ENCODE data around the gene QRFP.

QRFP gene

GRCh38 chr9:130938652-130939404 is 42.2 kb upstream of the QRFP start, which contains the start of gene FIBCD1:
FIBCD1 (minus strand) TSS chr9:130939247; CDS start chr9:130938607, 640 bp downstream.
- no peak within 1 kb of the TSS for H3K27ac ChIP-seq (ENCODE audit: low read length)
- H3K36me3 ChIP-seq (ENCODE audit: insufficient read depth, low read depth, low read length) = no peaks in the 10 kb centered on the region
- H3K9me3 ChIP-seq (ENCODE audit: insufficient read depth, low read depth, low read length) = no peaks in the 10 kb centered on the region
- H3K4me3 ChIP-seq (ENCODE audit: low read length) = peak within 1 kb of the TSS; percentile 76
- H3K4me1 ChIP-seq (ENCODE audit: insufficient read depth, low read length) = peaks cover 13% of the 10 kb centered on the region; the same call in 1 of the 2 replicates
- H3K27me3 ChIP-seq (ENCODE audit: insufficient read depth, low read length) = peaks cover 61% of the 10 kb centered on the region
- no peak within 1 kb of the TSS for H3K9ac ChIP-seq (ENCODE audit: low read depth, low read length)

DNA sequence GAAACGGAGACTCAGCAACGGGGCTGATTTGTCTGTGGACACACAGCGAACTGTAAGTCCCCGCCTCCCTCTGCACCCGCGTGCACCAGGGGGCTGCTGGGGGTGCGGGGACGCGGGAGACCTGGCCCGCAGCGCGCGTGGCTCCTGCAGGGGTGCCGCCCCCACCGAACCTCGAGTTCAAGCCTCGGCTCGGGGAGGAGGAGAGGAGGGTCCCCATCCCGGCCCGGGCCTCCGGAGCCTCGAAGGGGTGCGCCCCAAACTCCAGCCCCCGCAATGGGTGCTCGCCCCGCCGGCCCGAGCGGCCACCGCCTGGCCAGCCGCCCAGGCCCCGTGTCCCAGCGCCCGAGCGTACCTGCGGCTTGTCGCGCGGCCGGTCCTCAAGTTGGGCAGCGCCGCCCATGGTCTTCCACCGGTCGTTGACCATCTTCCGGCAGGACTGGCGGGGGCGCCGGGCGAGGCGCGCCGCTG is 41.6 kb upstream of the QRFP start:
- no peak overlapping the region for H3K9ac ChIP-seq (ENCODE audit: low read depth, low read length)
- no peaks in the 10 kb centered on the region for H3K36me3 ChIP-seq (ENCODE audit: insufficient read depth, low read depth, low read length)
- no peak overlapping the region for H3K27ac ChIP-seq (ENCODE audit: low read length)
- peaks cover 15% of the 10 kb centered on the region; the same call in 1 of the 2 replicates for H3K4me1 ChIP-seq (ENCODE audit: insufficient read depth, low read length)
- no peaks in the 10 kb centered on the region for H3K9me3 ChIP-seq (ENCODE audit: insufficient read depth, low read depth, low read length)
- peaks cover 61% of the 10 kb centered on the region for H3K27me3 ChIP-seq (ENCODE audit: insufficient read depth, low read length)
- H3K4me3 ChIP-seq (ENCODE audit: low read length) = peak overlapping the region; percentile 51; the same call in 1 of the 2 replicates

DNA sequence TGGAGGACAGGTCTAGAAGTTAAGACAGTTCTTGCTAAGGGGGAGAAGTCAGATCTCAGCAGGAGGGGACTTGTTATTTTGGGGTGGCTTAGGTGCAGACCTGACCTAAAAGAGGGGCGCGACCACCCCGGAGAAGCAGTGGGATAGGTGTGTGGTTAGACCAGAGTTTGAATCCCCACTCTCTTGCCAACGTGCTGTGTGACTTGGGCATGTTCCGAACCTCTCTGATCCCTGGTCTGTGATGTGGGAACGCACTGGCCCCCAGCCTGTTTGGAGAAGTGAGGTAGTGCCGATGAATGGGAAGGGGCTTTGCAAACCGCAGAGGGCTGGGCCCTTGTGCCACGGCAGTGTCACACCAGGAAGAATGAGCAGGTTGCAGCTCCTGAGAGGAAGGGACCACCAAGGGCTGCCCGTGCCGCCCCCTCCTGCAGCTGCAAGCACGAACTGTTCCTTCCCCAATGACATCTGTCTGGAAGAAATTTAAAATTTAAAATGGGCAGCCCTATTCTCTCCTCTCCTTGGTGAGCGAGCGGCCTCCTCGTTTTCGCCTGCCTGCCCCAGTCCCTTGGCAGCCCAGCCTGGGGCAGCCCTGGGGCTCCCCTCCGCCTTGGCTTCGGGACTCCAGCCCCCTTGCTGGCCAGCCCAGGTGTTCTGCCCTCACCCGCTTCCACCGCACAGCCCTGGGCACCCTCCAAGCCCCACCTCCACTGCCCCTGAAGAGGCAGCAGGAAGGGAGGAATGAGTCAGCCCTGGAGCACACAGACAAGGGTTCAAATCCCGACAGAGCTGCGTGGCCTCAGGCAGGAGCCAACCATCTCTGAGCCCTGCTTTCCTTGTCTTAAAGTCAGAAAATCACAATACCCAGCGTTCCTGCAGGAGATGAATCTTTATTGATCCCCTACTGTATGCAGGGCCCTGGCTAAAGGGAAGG is 40.8 kb upstream of the QRFP start:
- no peaks in the 10 kb centered on the region for H3K9me3 ChIP-seq (ENCODE audit: insufficient read depth, low read depth, low read length)
- peak overlapping the region; percentile 51; the same call in 1 of the 2 replicates for H3K4me3 ChIP-seq (ENCODE audit: low read length)
- H3K4me1 ChIP-seq (ENCODE audit: insufficient read depth, low read length) = peaks cover 19% of the 10 kb centered on the region; the same call in 1 of the 2 replicates
- H3K36me3 ChIP-seq (ENCODE audit: insufficient read depth, low read depth, low read length) = no peaks in the 10 kb centered on the region
- H3K27me3 ChIP-seq (ENCODE audit: insufficient read depth, low read length) = peaks cover 57% of the 10 kb centered on the region
- H3K9ac ChIP-seq (ENCODE audit: low read depth, low read length) = no peak overlapping the region
- no peak overlapping the region for H3K27ac ChIP-seq (ENCODE audit: low read length)

GRCh38 chr9:130936285-130937117 is 39.9 kb upstream of the QRFP start:
- H3K9me3 ChIP-seq (ENCODE audit: insufficient read depth, low read depth, low read length) = no peaks in the 10 kb centered on the region
- H3K27me3 ChIP-seq (ENCODE audit: insufficient read depth, low read length) = peaks cover 48% of the 10 kb centered on the region
- H3K9ac ChIP-seq (ENCODE audit: low read depth, low read length) = no peak overlapping the region
- H3K27ac ChIP-seq (ENCODE audit: low read length) = no peak overlapping the region
- H3K4me3 ChIP-seq (ENCODE audit: low read length) = no peak overlapping the region
- H3K4me1 ChIP-seq (ENCODE audit: insufficient read depth, low read length) = peaks cover 19% of the 10 kb centered on the region; the same call in 1 of the 2 replicates
- no peaks in the 10 kb centered on the region for H3K36me3 ChIP-seq (ENCODE audit: insufficient read depth, low read depth, low read length)

- peaks cover 19% of the 10 kb centered on the region; the same call in 1 of the 2 replicates for H3K4me1 ChIP-seq (ENCODE audit: insufficient read depth, low read length)
- H3K9me3 ChIP-seq (ENCODE audit: insufficient read depth, low read depth, low read length) = no peaks in the 10 kb centered on the region
- H3K27me3 ChIP-seq (ENCODE audit: insufficient read depth, low read length) = peaks cover 40% of the 10 kb centered on the region
- no peak overlapping the region for H3K27ac ChIP-seq (ENCODE audit: low read length)
- H3K9ac ChIP-seq (ENCODE audit: low read depth, low read length) = no peak overlapping the region
- H3K36me3 ChIP-seq (ENCODE audit: insufficient read depth, low read depth, low read length) = no peaks in the 10 kb centered on the region
- H3K4me3 ChIP-seq (ENCODE audit: low read length) = no peak overlapping the region
Observed at GRCh38 chr9:130935648-130936271, 39.1 kb upstream of the QRFP start.

DNA sequence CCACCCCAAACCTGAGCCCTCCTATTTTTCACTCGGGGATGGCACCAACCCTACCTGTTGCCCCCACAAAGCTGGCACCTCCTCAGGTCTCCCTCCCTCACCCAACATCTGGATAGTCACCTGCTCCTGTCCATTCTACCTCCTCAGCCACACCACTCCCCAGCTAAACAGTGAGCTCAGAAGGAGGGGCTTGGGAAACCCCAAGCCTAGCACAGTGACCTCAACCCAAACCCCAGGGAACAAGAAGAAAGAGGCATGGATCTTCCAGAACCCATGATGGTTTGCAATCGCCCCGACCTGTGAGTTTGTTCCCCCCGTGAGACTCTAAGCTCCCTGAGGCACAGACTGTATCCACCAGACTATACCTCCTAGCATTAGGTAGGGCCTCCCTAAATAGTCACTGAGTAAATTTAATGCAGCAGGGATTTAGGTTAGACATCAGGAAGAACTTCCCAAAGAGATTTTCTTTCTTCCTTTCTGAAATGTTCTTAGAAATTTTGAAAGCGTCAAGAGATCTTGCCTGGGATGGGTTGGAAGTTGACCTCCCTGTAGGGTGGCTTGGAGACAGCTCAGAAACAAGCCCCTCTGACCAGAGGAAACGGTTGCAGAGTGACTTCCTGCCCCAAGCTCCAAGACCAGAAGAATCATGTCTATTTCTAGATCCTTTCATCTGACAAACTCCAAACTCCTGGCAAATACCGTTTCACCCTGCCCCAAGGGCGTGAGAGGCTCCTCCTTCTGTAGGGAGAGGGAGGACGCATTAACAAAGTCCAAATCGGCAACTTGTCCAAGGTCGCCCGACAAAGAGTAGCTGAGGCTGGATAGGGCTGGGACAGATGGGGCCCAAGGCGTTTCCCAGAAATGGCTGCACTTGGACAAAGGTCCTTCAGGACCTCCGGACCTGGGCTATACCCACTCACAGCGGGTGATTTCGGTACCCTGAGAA is 38.4 kb upstream of the QRFP start:
- H3K4me1 ChIP-seq (ENCODE audit: insufficient read depth, low read length) = peaks cover 19% of the 10 kb centered on the region; the same call in 1 of the 2 replicates
- H3K27ac ChIP-seq (ENCODE audit: low read length) = no peak overlapping the region
- no peaks in the 10 kb centered on the region for H3K36me3 ChIP-seq (ENCODE audit: insufficient read depth, low read depth, low read length)
- no peaks in the 10 kb centered on the region for H3K9me3 ChIP-seq (ENCODE audit: insufficient read depth, low read depth, low read length)
- H3K9ac ChIP-seq (ENCODE audit: low read depth, low read length) = no peak overlapping the region
- no peak overlapping the region for H3K4me3 ChIP-seq (ENCODE audit: low read length)
- H3K27me3 ChIP-seq (ENCODE audit: insufficient read depth, low read length) = peaks cover 32% of the 10 kb centered on the region

DNA sequence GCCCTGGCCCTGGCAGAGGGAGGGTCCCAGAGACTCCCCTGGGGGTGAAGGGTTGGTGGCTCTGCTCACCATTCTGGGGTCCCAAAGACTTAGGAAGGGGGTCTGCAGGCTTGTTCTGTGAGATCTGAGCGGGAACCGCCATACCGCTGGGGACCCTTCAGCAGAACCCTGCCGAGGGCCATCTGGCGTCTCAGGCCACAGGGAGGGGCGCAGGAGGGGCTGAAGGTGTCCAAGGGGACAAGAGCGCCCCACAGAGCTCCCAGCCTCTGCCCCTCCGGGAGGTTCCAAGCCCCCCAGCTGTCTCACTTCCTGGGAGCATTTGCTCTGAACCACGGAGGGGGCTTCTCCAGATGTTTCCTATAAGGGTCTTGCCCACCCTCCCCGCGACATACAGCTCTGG is 37.6 kb upstream of the QRFP start:
- Histone ChIP-seq H3K9ac (ENCODE audit: low read depth, low read length) (no peak overlapping the region), H3K9me3 (ENCODE audit: insufficient read depth, low read depth, low read length) (no peaks in the 10 kb centered on the region), H3K4me3 (ENCODE audit: low read length) (no peak overlapping the region), H3K27me3 (ENCODE audit: insufficient read depth, low read length) (peaks cover 25% of the 10 kb centered on the region), H3K4me1 (ENCODE audit: insufficient read depth, low read length) (peaks cover 19% of the 10 kb centered on the region; the same call in 1 of the 2 replicates), H3K36me3 (ENCODE audit: insufficient read depth, low read depth, low read length) (no peaks in the 10 kb centered on the region), H3K27ac (ENCODE audit: low read length) (no peak overlapping the region)

DNA sequence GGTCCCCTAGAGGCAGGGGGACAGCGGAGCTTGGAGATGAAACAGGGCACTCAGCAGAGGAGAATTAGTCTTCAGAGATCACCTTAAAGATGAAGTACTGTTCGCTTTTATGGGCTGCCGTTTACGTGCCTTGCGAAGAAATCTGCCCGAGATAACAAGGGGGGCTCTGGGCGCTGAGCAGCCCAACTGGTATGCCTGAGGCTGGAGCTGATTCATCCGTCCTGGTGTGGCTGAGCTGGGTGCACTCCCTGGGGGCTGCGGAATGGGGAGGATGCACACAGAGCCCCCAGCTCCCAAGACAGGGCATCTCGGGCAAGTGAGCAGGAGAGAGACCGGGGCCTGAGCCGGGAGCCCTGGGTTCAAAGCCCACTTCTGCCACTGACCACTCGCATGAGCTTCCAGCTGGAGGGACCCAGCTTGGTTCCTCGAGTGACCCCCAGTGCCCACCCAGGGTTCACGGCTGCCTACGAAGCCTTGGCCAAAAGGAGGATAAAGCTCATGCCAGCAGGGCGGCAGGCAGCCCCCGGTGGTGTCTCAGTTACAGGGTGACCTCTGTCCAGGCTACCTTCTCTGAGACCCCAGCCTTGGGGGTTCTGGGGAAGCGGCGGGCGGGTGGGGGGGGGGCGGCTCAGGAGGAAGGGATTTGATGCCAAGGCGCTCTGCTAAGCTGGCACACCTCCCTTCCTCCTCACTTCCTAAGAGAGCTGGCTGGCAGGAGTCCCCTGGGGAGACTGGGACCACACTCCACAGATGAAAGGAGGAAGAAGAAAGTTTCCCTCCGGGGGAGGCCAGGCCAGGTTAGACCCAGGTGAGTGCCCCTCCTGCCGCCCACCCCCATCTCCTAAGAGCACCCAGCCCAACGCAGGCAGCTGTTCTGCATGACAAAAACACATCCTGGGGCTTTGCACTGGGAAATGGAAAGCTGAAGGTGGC is 36.8 kb upstream of the QRFP start:
- Histone ChIP-seq H3K27me3 (ENCODE audit: insufficient read depth, low read length) (peaks cover 18% of the 10 kb centered on the region), H3K9me3 (ENCODE audit: insufficient read depth, low read depth, low read length) (no peaks in the 10 kb centered on the region), H3K4me1 (ENCODE audit: insufficient read depth, low read length) (peaks cover 19% of the 10 kb centered on the region; the same call in 1 of the 2 replicates), H3K27ac (ENCODE audit: low read length) (no peak overlapping the region), H3K36me3 (ENCODE audit: insufficient read depth, low read depth, low read length) (no peaks in the 10 kb centered on the region), H3K4me3 (ENCODE audit: low read length) (peak overlapping the region; percentile 25; the same call in 1 of the 2 replicates), H3K9ac (ENCODE audit: low read depth, low read length) (no peak overlapping the region)

- H3K4me1 ChIP-seq (ENCODE audit: insufficient read depth, low read length) = peaks cover 15% of the 10 kb centered on the region; the same call in 1 of the 2 replicates
- H3K9me3 ChIP-seq (ENCODE audit: insufficient read depth, low read depth, low read length) = no peaks in the 10 kb centered on the region
- no peak overlapping the region for H3K9ac ChIP-seq (ENCODE audit: low read depth, low read length)
- H3K4me3 ChIP-seq (ENCODE audit: low read length) = peak overlapping the region; percentile 25; the same call in 1 of the 2 replicates
- H3K36me3 ChIP-seq (ENCODE audit: insufficient read depth, low read depth, low read length) = no peaks in the 10 kb centered on the region
- no peak overlapping the region for H3K27ac ChIP-seq (ENCODE audit: low read length)
- H3K27me3 ChIP-seq (ENCODE audit: insufficient read depth, low read length) = peaks cover 9% of the 10 kb centered on the region
Observed at GRCh38 chr9:130932255-130933079, 35.9 kb upstream of the QRFP start.

All from iPS-20b (cell line).